ENCODE measurements around the gene TMEM196. TPM values are rescaled to one million over a fixed set of nuclear protein-coding genes. Genes with fewer than 3 reads are reported as not detected.

TMEM196 gene
- total and polyA plus RNA-seq, 2 experiments from 2014 or later: 0.11 TPM; not detected in 1

- Histone ChIP-seq H4K20me1 (replicated peaks; ENCODE audit: insufficient read depth) (peaks cover 7% of the 10 kb centered on the region; the same call in 1 of the 2 replicates), H3K27ac (ENCODE audit: low read depth) (no peak overlapping the region), H2AFZ (no peak overlapping the region), H3F3A (replicated peaks; ENCODE audit: low read depth) (no peaks in the 10 kb centered on the region), H3K4me2 (peak overlapping the region; percentile 98), H3K27me3 (ENCODE audit: insufficient read depth) (no peaks in the 10 kb centered on the region), H3K4me1 (ENCODE audit: insufficient read depth) (peaks cover 19% of the 10 kb centered on the region), H3K79me2 (replicated peaks; ENCODE audit: insufficient read depth) (peaks cover 64% of the 10 kb centered on the region), H3K36me3 (ENCODE audit: insufficient read depth) (no peaks in the 10 kb centered on the region), H3K9me2 (ENCODE audit: insufficient read depth) (no peaks in the 10 kb centered on the region), H3K4me3 (peak overlapping the region; percentile 97)
- H3K9me3 Mint-ChIP-seq: no peaks in the 10 kb centered on the region
- H3K4me3 Mint-ChIP-seq: peak overlapping the region; percentile 99
- H3K27ac Mint-ChIP-seq: no peak overlapping the region
- ATAC-seq: no peak
- H3K36me3 Mint-ChIP-seq (ENCODE audit: low read depth): peaks cover 3% of the 10 kb centered on the region; the same call in 1 of the 3 replicates
- H3K4me1 Mint-ChIP-seq: peaks cover 33% of the 10 kb centered on the region
- TF ChIP-seq CTCF (conservative IDR thresholded peaks at IDR 0.05; ENCODE audit: low read depth in 2 of 2): no peak
- TF ChIP-seq STAT1 (IDR thresholded peaks at IDR 0.05; ENCODE audit: unreplicated experiment): no peak
- TF ChIP-seq, protein P1, sequence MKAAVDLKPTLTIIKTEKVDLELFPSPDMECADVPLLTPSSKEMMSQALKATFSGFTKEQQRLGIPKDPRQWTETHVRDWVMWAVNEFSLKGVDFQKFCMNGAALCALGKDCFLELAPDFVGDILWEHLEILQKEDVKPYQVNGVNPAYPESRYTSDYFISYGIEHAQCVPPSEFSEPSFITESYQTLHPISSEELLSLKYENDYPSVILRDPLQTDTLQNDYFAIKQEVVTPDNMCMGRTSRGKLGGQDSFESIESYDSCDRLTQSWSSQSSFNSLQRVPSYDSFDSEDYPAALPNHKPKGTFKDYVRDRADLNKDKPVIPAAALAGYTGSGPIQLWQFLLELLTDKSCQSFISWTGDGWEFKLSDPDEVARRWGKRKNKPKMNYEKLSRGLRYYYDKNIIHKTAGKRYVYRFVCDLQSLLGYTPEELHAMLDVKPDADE (IDR thresholded peaks at IDR 0.05): no peak
- TF ChIP-seq EZH2phosphoT487 (IDR thresholded peaks at IDR 0.05; ENCODE audit: unreplicated experiment): no peak
- TF ChIP-seq ZNF331 (CRISPR knock-in tag; IDR thresholded peaks at IDR 0.05; ENCODE audit: low read depth): no peak
- no peak for TF ChIP-seq EZH2 (IDR thresholded peaks at IDR 0.05; ENCODE audit: low read depth, unreplicated experiment)
- no peak for TF ChIP-seq REST (IDR thresholded peaks at IDR 0.05; ENCODE audit: unreplicated experiment)
- TF ChIP-seq JUNB (IDR thresholded peaks at IDR 0.05; ENCODE audit: unreplicated experiment): no peak
- no peak for TF ChIP-seq CREB1 (CRISPR knock-in tag; IDR thresholded peaks at IDR 0.05; ENCODE audit: low read depth)
- DNase-seq (ENCODE audit: low spot score): no peak
- H3K27me3 Mint-ChIP-seq (ENCODE audit: insufficient read depth, low read depth, poor library complexity): peaks cover 3% of the 10 kb centered on the region
Measured at GRCh38 chr7:19707240-19707639, 66.2 kb downstream of the TMEM196 start.

All from GM23338 (cell line).